HEK293 (cell line): ENCODE data around the gene SBF2.

ENCODE experiments used
- AEBP2 ChIP-seq: fragments of 450-650 bp; formaldehyde crosslinking; IDR thresholded peaks from 2 replicates; pipeline ENCODE4 v1.5.1; 2016; ENCODE audit warnings: missing biosample characterization, missing genetic modification characterization, borderline replicate concordance
- BCL11A ChIP-seq: fragments of 450-650 bp; formaldehyde crosslinking; IDR thresholded peaks from 2 replicates; pipeline ENCODE4 v1.5.1; 2016; ENCODE audit warnings: low read depth, missing biosample characterization, missing genetic modification characterization
- CTCF ChIP-seq: fragments of 450-650 bp; formaldehyde crosslinking; IDR thresholded peaks from 2 replicates; pipeline ENCODE4 v1.5.1; 2016; ENCODE audit warnings: missing biosample characterization, missing genetic modification characterization
- ELK4 ChIP-seq: IDR thresholded peaks from 2 replicates; pipeline ENCODE4 v1.6.1; 2011; ENCODE audit warnings: mild to moderate bottlenecking, low read depth, low read length, borderline replicate concordance
- GLIS2 ChIP-seq: fragments of 450-650 bp; formaldehyde crosslinking; IDR thresholded peaks from 2 replicates; pipeline ENCODE4 v1.5.1; 2016; ENCODE audit warnings: missing biosample characterization, missing genetic modification characterization
- KLF7 ChIP-seq: fragments of 450-650 bp; formaldehyde crosslinking; IDR thresholded peaks from 2 replicates; pipeline ENCODE4 v1.5.1; 2016; ENCODE audit warnings: missing biosample characterization, missing genetic modification characterization, borderline replicate concordance
- OVOL3 ChIP-seq: fragments of 450-650 bp; formaldehyde crosslinking; IDR thresholded peaks from 2 replicates; pipeline ENCODE4 v1.5.1; 2016; ENCODE audit warnings: missing biosample characterization, missing genetic modification characterization
- PATZ1 ChIP-seq: fragments of 450-650 bp; formaldehyde crosslinking; IDR thresholded peaks from 2 replicates; pipeline ENCODE4 v1.5.1; 2016; ENCODE audit warnings: missing biosample characterization, missing genetic modification characterization
- SCRT2 ChIP-seq: fragments of 450-650 bp; formaldehyde crosslinking; IDR thresholded peaks from 2 replicates; pipeline ENCODE4 v1.5.1; 2016; ENCODE audit warnings: missing biosample characterization, missing genetic modification characterization
- SP2 ChIP-seq: fragments of 450-650 bp; formaldehyde crosslinking; IDR thresholded peaks from 2 replicates; pipeline ENCODE4 v1.5.1; 2016; ENCODE audit warnings: missing biosample characterization, missing genetic modification characterization
- SP7 ChIP-seq: fragments of 450-650 bp; formaldehyde crosslinking; IDR thresholded peaks from 2 replicates; pipeline ENCODE4 v1.5.1; 2016; ENCODE audit warnings: missing biosample characterization, missing genetic modification characterization
- TCF7L2 ChIP-seq: IDR thresholded peaks from 2 replicates; pipeline ENCODE4 v1.6.1; 2011; ENCODE audit warnings: low read depth, mild to moderate bottlenecking, inconsistent platforms, low read length, moderate library complexity, borderline replicate concordance
- YY2 ChIP-seq: fragments of 450-650 bp; formaldehyde crosslinking; IDR thresholded peaks from 2 replicates; pipeline ENCODE4 v1.5.1; 2016; ENCODE audit warnings: missing biosample characterization, missing genetic modification characterization
- ZBTB17 ChIP-seq: fragments of 450-650 bp; formaldehyde crosslinking; IDR thresholded peaks from 2 replicates; pipeline ENCODE4 v1.5.1; 2016; ENCODE audit warnings: missing biosample characterization, missing genetic modification characterization
- ZBTB8A ChIP-seq: fragments of 450-650 bp; formaldehyde crosslinking; IDR thresholded peaks from 2 replicates; pipeline ENCODE4 v1.5.1; 2016; ENCODE audit warnings: missing biosample characterization, missing genetic modification characterization
- ZEB2 ChIP-seq: fragments of 450-650 bp; formaldehyde crosslinking; IDR thresholded peaks from 2 replicates; pipeline ENCODE4 v1.5.1; 2016; ENCODE audit warnings: missing biosample characterization, missing genetic modification characterization
- ZIC2 ChIP-seq: fragments of 450-650 bp; formaldehyde crosslinking; IDR thresholded peaks from 2 replicates; pipeline ENCODE4 v1.5.1; 2016; ENCODE audit warnings: missing biosample characterization, missing genetic modification characterization
- ZNF138 ChIP-seq: fragments of 450-650 bp; formaldehyde crosslinking; IDR thresholded peaks from 2 replicates; pipeline ENCODE4 v1.5.1; 2016; ENCODE audit warnings: missing biosample characterization, missing genetic modification characterization, borderline replicate concordance
- ZNF18 ChIP-seq: fragments of 450-650 bp; formaldehyde crosslinking; IDR thresholded peaks from 2 replicates; pipeline ENCODE4 v1.5.1; 2016; ENCODE audit warnings: missing biosample characterization, missing genetic modification characterization
- ZNF214 ChIP-seq: fragments of 450-650 bp; formaldehyde crosslinking; IDR thresholded peaks from 2 replicates; pipeline ENCODE4 v1.5.1; 2017; ENCODE audit warnings: missing biosample characterization, mild to moderate bottlenecking, missing genetic modification characterization, borderline replicate concordance
- ZNF23 ChIP-seq: fragments of 450-650 bp; formaldehyde crosslinking; IDR thresholded peaks from 2 replicates; pipeline ENCODE4 v1.5.1; 2016; ENCODE audit warnings: missing biosample characterization, missing genetic modification characterization, borderline replicate concordance
- ZNF274 ChIP-seq, 2 experiments: fragments of 200-500 bp in 1 of 2; fragments of 450-650 bp in 1 of 2; sonication (Bioruptor generic) in 1 of 2; formaldehyde crosslinking in 1 of 2; IDR thresholded peaks; 2 replicates each; pipeline versions ENCODE4 v1.5.1 to v1.6.1; 2014 to 2016; ENCODE audit warnings: borderline replicate concordance in 1 of 2, inconsistent platforms in 1 of 2, low read length in 1 of 2, missing biosample characterization in 1 of 2, missing genetic modification characterization in 1 of 2
- ZNF354C ChIP-seq: fragments of 450-650 bp; formaldehyde crosslinking; IDR thresholded peaks from 2 replicates; pipeline ENCODE4 v1.5.1; 2016; ENCODE audit warnings: missing biosample characterization, missing genetic modification characterization, low read depth, borderline replicate concordance
- ZNF394 ChIP-seq: fragments of 450-650 bp; formaldehyde crosslinking; IDR thresholded peaks from 2 replicates; pipeline ENCODE4 v1.5.1; 2016; ENCODE audit warnings: missing biosample characterization, missing genetic modification characterization, mild to moderate bottlenecking, moderate library complexity, borderline replicate concordance
- ZNF449 ChIP-seq: fragments of 450-650 bp; formaldehyde crosslinking; IDR thresholded peaks from 2 replicates; pipeline ENCODE4 v1.5.1; 2017; ENCODE audit warnings: missing biosample characterization, mild to moderate bottlenecking, missing genetic modification characterization, moderate library complexity
- ZNF529 ChIP-seq: fragments of 450-650 bp; formaldehyde crosslinking; IDR thresholded peaks from 2 replicates; pipeline ENCODE4 v1.5.1; 2017; ENCODE audit warnings: missing genetic modification characterization, missing biosample characterization; ENCODE audit not compliant: insufficient replicate concordance
- ZNF549 ChIP-seq: fragments of 450-650 bp; IDR thresholded peaks from 2 replicates; pipeline ENCODE4 v1.5.1; 2018; ENCODE audit warnings: missing biosample characterization, missing genetic modification characterization, mild to moderate bottlenecking, inconsistent platforms, moderate library complexity
- ZNF776 ChIP-seq: fragments of 450-650 bp; formaldehyde crosslinking; IDR thresholded peaks from 2 replicates; pipeline ENCODE4 v1.5.0; 2017; ENCODE audit warnings: missing biosample characterization, missing genetic modification characterization, borderline replicate concordance

SBF2 gene

GRCh38 chr11:9758637-9759518 lies 535.1 kb downstream of the SBF2 start (continued):
- TF ChIP-seq ZNF18 (tag by site-specific recombination): no peak
- TF ChIP-seq OVOL3 (tag by site-specific recombination): no peak
- TF ChIP-seq ZNF529 (tag by site-specific recombination): no peak
- no peak for TF ChIP-seq ZNF776
- TF ChIP-seq AEBP2: no peak
- TF ChIP-seq ZNF274 (IDR thresholded peaks at IDR 0.05; ENCODE audit: low read length): no peak
- no peak for TF ChIP-seq ZNF274 (tag by site-specific recombination; IDR thresholded peaks at IDR 0.05; ENCODE audit: borderline replicate concordance)
- peak; percentile 19; the same call in 1 of the 2 replicates for TF ChIP-seq ZBTB17 (tag by site-specific recombination)
- peak; percentile 94 for TF ChIP-seq GLIS2
- TF ChIP-seq ZNF549: no peak
- TF ChIP-seq ZBTB8A (tag by site-specific recombination): peak; percentile 83
- no peak for TF ChIP-seq ZNF354C (tag by site-specific recombination)
- no peak for TF ChIP-seq ELK4
- peak; percentile 40; the same call in 1 of the 2 replicates for TF ChIP-seq ZEB2 (tag by site-specific recombination)
- no peak for TF ChIP-seq KLF7 (tag by site-specific recombination)
- no peak for TF ChIP-seq ZNF214 (tag by site-specific recombination)
- TF ChIP-seq CTCF: no peak
- 0 out of 2 replicates have a peak, but pooled peaks have one; percentile 50 for TF ChIP-seq SP7 (tag by site-specific recombination)
- no peak for TF ChIP-seq ZNF23 (tag by site-specific recombination)
- peak; percentile 95 for TF ChIP-seq ZIC2 (tag by site-specific recombination)
- no peak for TF ChIP-seq ZNF138 (tag by site-specific recombination)
- peak; percentile 58 for TF ChIP-seq SP2 (tag by site-specific recombination)
- TF ChIP-seq PATZ1 (tag by site-specific recombination): peak; percentile 68; the same call in 1 of the 2 replicates
- TF ChIP-seq ZNF394 (tag by site-specific recombination): peak; percentile 39; the same call in 1 of the 2 replicates
- TF ChIP-seq BCL11A (tag by site-specific recombination): no peak
- no peak; the same call in 1 of the 2 replicates for TF ChIP-seq ZNF449
- TF ChIP-seq TCF7L2: no peak
- TF ChIP-seq SCRT2: no peak
- no peak for TF ChIP-seq YY2 (tag by site-specific recombination)
